IMR-90 (cell line): ENCODE data around the gene SLC4A4. TPM values are rescaled to one million over a fixed set of nuclear protein-coding genes. Genes with fewer than 3 reads are reported as not detected.

Experiments
- ATAC-seq: fragments of 200-7000 bp; cut with Tn5 transposase; 2 replicates; pipeline ENCODE4 v1.9.1; 2020; ENCODE audit warnings: low read depth, mild to moderate bottlenecking, moderate library complexity
- BruUV-seq: library from RNA; stranded (reverse); fragments of 400-500 nt; replicated peaks from 2 replicates; lab custom pipeline; 2021; lab: Mats Ljungman, UMichigan
- CTCF ChIA-PET: fragments of 300-600 bp; formaldehyde crosslinking; extraction: SDS; loops from one replicate; lab custom pipeline; 2021; ENCODE audit warnings: antibody characterized with exemption; lab: Yijun Ruan, JAX
- POLR2A ChIA-PET: fragments of 300-600 bp; sonication (Branson Sonifier 250); formaldehyde crosslinking; loops from one replicate; lab custom pipeline; 2022; ENCODE audit warnings: antibody characterized with exemption; ENCODE audit not compliant: unreplicated experiment; lab: Charles Lee
- DNase-seq: peaks from one replicate; pipeline ENCODE4 v3.0.0; 2013
- H2AFZ ChIP-seq: replicated peaks from 2 replicates; pipeline ENCODE3; 2013; ENCODE audit warnings: low read length, mild to moderate bottlenecking; ENCODE audit not compliant: poor library complexity
- H2AK5ac ChIP-seq: 2 replicates; pipeline ENCODE4 v1.6.1; 2013; ENCODE audit warnings: low read depth, low read length, inconsistent platforms
- H2AK9ac ChIP-seq: replicated peaks from 2 replicates; pipeline ENCODE3; 2013; ENCODE audit warnings: mild to moderate bottlenecking, low read depth, low read length, moderate library complexity; ENCODE audit not compliant: poor library complexity
- H2BK120ac ChIP-seq: 2 replicates; pipeline ENCODE4 v1.6.1; 2013; ENCODE audit warnings: low read depth, low read length, inconsistent platforms
- H2BK15ac ChIP-seq: 3 replicates; pipeline ENCODE4 v1.6.1; 2013; ENCODE audit warnings: low read depth, low read length, inconsistent platforms
- H2BK20ac ChIP-seq: 2 replicates; pipeline ENCODE4 v1.6.1; 2013; ENCODE audit warnings: low read depth, mild to moderate bottlenecking, inconsistent platforms, low read length, moderate library complexity
- H2BK5ac ChIP-seq: 2 replicates; pipeline ENCODE4 v1.6.1; 2013; ENCODE audit warnings: mild to moderate bottlenecking, low read depth, low read length, inconsistent platforms; ENCODE audit not compliant: poor library complexity, severe bottlenecking
- H3K14ac ChIP-seq: replicated peaks from 2 replicates; pipeline ENCODE4 v1.6.1; 2013; ENCODE audit warnings: low read depth, low read length, inconsistent platforms
- H3K18ac ChIP-seq: 2 replicates; pipeline ENCODE4 v1.6.1; 2013; ENCODE audit warnings: low read depth, low read length, control low read depth
- H3K23ac ChIP-seq: 2 replicates; pipeline ENCODE4 v1.6.1; 2013; ENCODE audit warnings: low read depth, low read length, inconsistent platforms
- H3K27ac ChIP-seq: 2 replicates; pipeline ENCODE4 v1.5.1; 2013; ENCODE audit warnings: mild to moderate bottlenecking, control low read depth, low read length; ENCODE audit not compliant: insufficient read depth
- H3K27me3 ChIP-seq: 2 replicates; pipeline ENCODE4 v1.6.1; 2013; ENCODE audit warnings: low read length; ENCODE audit not compliant: control insufficient read depth, insufficient read depth
- H3K36me3 ChIP-seq: 2 replicates; pipeline ENCODE4 v1.6.1; 2013; ENCODE audit warnings: low read length, mixed read lengths; ENCODE audit not compliant: control insufficient read depth, insufficient read depth
- H3K4ac ChIP-seq: 2 replicates; pipeline ENCODE4 v1.6.1; 2013; ENCODE audit warnings: low read depth, low read length, inconsistent platforms
- H3K4me1 ChIP-seq: 2 replicates; pipeline ENCODE4 v1.6.1; 2013; ENCODE audit warnings: low read length, mixed read lengths; ENCODE audit not compliant: control insufficient read depth, insufficient read depth
- H3K4me2 ChIP-seq: 2 replicates; pipeline ENCODE4 v1.6.1; 2013; ENCODE audit warnings: low read depth, mild to moderate bottlenecking, control low read depth, low read length, moderate library complexity
- H3K4me3 ChIP-seq: 2 replicates; pipeline ENCODE4 v1.5.1; 2013; ENCODE audit warnings: low read depth, mild to moderate bottlenecking, control low read depth, low read length, moderate library complexity; ENCODE audit not compliant: insufficient read depth
- H3K56ac ChIP-seq: 2 replicates; pipeline ENCODE4 v1.6.1; 2013; ENCODE audit warnings: low read length, inconsistent platforms; ENCODE audit not compliant: insufficient read depth; ENCODE audit errors: extremely low read depth
- H3K79me1 ChIP-seq, 2 experiments: 2 replicates each; pipeline ENCODE4 v1.6.1; 2013; ENCODE audit warnings: low read length in 2 of 2, inconsistent platforms in 1 of 2, low read depth in 1 of 2
- H3K9ac ChIP-seq: 2 replicates; pipeline ENCODE4 v1.6.1; 2013; ENCODE audit warnings: low read depth, low read length, control low read depth
- H3K9me1 ChIP-seq: 2 replicates; pipeline ENCODE4 v1.6.1; 2013; ENCODE audit warnings: low read length, inconsistent platforms; ENCODE audit not compliant: insufficient read depth
- H3K9me3 ChIP-seq: 2 replicates; pipeline ENCODE4 v1.6.1; 2013; ENCODE audit warnings: low read length; ENCODE audit not compliant: control insufficient read depth, insufficient read depth
- H4K20me1 ChIP-seq: 2 replicates; pipeline ENCODE4 v1.6.1; 2013; ENCODE audit warnings: low read length, inconsistent platforms; ENCODE audit not compliant: insufficient read depth
- H4K5ac ChIP-seq: 2 replicates; pipeline ENCODE4 v1.6.1; 2013; ENCODE audit warnings: mild to moderate bottlenecking, low read depth, low read length, control low read depth
- H4K8ac ChIP-seq, 2 experiments: 2 replicates each; pipeline ENCODE4 v1.6.1; 2013; ENCODE audit warnings: low read depth in 2 of 2, low read length in 2 of 2, control low read depth in 1 of 2, inconsistent platforms in 1 of 2
- H4K91ac ChIP-seq: 2 replicates; pipeline ENCODE4 v1.6.1; 2013; ENCODE audit warnings: low read depth, low read length, inconsistent platforms; ENCODE audit not compliant: insufficient read depth
- BHLHE40 ChIP-seq: fragments of 150-350 bp; IDR thresholded peaks from 2 replicates; pipeline ENCODE4 v1.6.1; 2016; ENCODE audit warnings: mild to moderate bottlenecking, low read depth, low read length
- CHD1 ChIP-seq: IDR thresholded peaks from 2 replicates; pipeline ENCODE4 v1.6.1; 2012; ENCODE audit warnings: low read depth, low read length, improper control_type of control experiment
- FOS ChIP-seq: fragments of 150-350 bp; IDR thresholded peaks from 2 replicates; pipeline ENCODE4 v1.6.1; 2016; ENCODE audit warnings: low read depth, low read length
- NFE2L2 ChIP-seq: fragments of 150-350 bp; IDR thresholded peaks from 2 replicates; pipeline ENCODE4 v1.6.1; 2016; ENCODE audit warnings: low read depth, mild to moderate bottlenecking, low read length
- POLR2A ChIP-seq: IDR thresholded peaks from 2 replicates; pipeline ENCODE4 v1.6.1; 2012; ENCODE audit warnings: mild to moderate bottlenecking, low read depth, low read length
- RFX5 ChIP-seq: IDR thresholded peaks from 2 replicates; pipeline ENCODE4 v1.8.0; 2012; ENCODE audit warnings: low read depth, mild to moderate bottlenecking, low read length, moderate library complexity
- WGBS, 2 experiments: methylation state at CpG; one replicate each; pipeline versions ENCODE4 v1.1.5 to v1.1.7; 2013; ENCODE audit warnings: missing lambda C conversion rate in 2 of 2; ENCODE audit not compliant: insufficient read length in 1 of 2; ENCODE audit errors: extremely low coverage in 2 of 2; 5-methylcytosine and 5-hydroxymethylcytosine counted together
- dilution Hi-C: fragments of 300-500 bp; cut with HindIII; formaldehyde crosslinking; loops from one replicate; pipeline ENCODE4 v1.14.3; 2018; ENCODE audit warnings: low sequenced_read_pairs; ENCODE audit not compliant: unreplicated experiment
- in situ Hi-C: fragments of 300-500 bp; cut with MboI; formaldehyde crosslinking; loops from 3 replicates; pipeline ENCODE4 v1.14.3; 2019; ENCODE audit warnings: low sequenced_read_pairs, inconsistent platforms, mixed read lengths
- intact Hi-C: fragments of 100-400 bp; cut with micrococcal nuclease; formaldehyde crosslinking; loops from 2 replicates; pipeline ENCODE4 v1.10.0; 2022
- polyA plus RNA-seq, 3 experiments: library from polyadenylated mRNA; depleted of rRNA; stranded (reverse); fragments of >200 nt; gene quantifications; 2 replicates each; pipeline ENCODE4 v1.2.3, GENCODE V29; 2012; ENCODE audit warnings: low replicate concordance in 1 of 3
- total RNA-seq: library from RNA; depleted of rRNA; stranded (reverse); fragments of >200 nt; gene quantifications from 2 replicates; pipeline ENCODE4 v1.2.3, GENCODE V29; 2012

The SLC4A4 gene
- total and polyA plus RNA-seq, 2 of the 4 experiments (the other 2 are of a cell fraction) = 5.6 to 16.8 TPM

GRCh38 chr4:71472946-71473345 lies 134.1 kb downstream of the SLC4A4 start:
- Histone ChIP-seq H2AK5ac (peak overlapping the region; percentile 20), H3K36me3 (peaks cover 12% of the 10 kb centered on the region), H3K9me1 (peaks cover 6% of the 10 kb centered on the region), H3K18ac (peak overlapping the region; percentile 26), H3K4me2 (peak overlapping the region; percentile 4; the same call in 1 of the 2 replicates), H2BK20ac (peak overlapping the region; percentile 77), H3K23ac (peak overlapping the region; percentile 86), H3K9ac (no peak overlapping the region), H2BK5ac (peak overlapping the region; percentile 93), H2AFZ (peak overlapping the region; percentile 68), H3K27me3 (no peaks in the 10 kb centered on the region), H3K27ac (peak overlapping the region; percentile 77), H2BK120ac (peak overlapping the region; percentile 80), H2BK15ac (peak overlapping the region; percentile 67; the same call in 1 of the 3 replicates), H3K4ac (peak overlapping the region; percentile 86), H3K4me1 (peaks cover 12% of the 10 kb centered on the region), H3K14ac (peak overlapping the region; percentile 77), H3K4me3 (no peak overlapping the region), H3K9me3 (no peaks in the 10 kb centered on the region), H3K56ac (peak overlapping the region; percentile 38; the same call in 1 of the 2 replicates), H4K5ac (peak overlapping the region; percentile 15; the same call in 1 of the 2 replicates), H4K8ac (peak overlapping the region; percentile 18 to 31; a peak in 3 of 4 replicates), H2AK9ac (peak overlapping the region; percentile 8), H3K79me1 (peaks cover 2 to 29% of the 10 kb centered on the region in 2 experiments; a peak in 2 of 4 replicates), H4K20me1 (no peaks in the 10 kb centered on the region), H4K91ac (peak overlapping the region; percentile 71)
- in situ Hi-C loops = no loop called here
- no peak for TF ChIP-seq POLR2A
- 0 out of 2 replicates have a peak, but pooled peaks have one; percentile 16 for TF ChIP-seq NFE2L2
- TF ChIP-seq FOS = peak; percentile 56; the same call in 1 of the 2 replicates
- no peak for TF ChIP-seq BHLHE40
- no peak for TF ChIP-seq CHD1
- TF ChIP-seq RFX5 = no peak
- WGBS, 2 experiments = no CpG with 5 or more reads among the region's 2 CpGs
- intact Hi-C loops = loop anchor here (5.0 kb wide), 1 partner anchor 286 kb away; no protein-coding TSS in a partner anchor
- CTCF ChIA-PET = interaction anchor here (0.8 kb wide), 1 partner anchor 68 kb away, joined by 4 read pairs; no protein-coding TSS in a partner anchor
- dilution Hi-C loops = no loop called here
- peak; percentile 74 for ATAC-seq
- DNase-seq = peak; percentile 89
- POLR2A ChIA-PET = no interaction called here
- no TSS peak for BruUV-seq
